Subcutaneous abdominal adipose tissue (tissue), 5 donors: ENCODE measurements around the gene NDRG2.
"Not testable (repeated sequence)": the region's sequence is repeated elsewhere in the genome, so short reads cannot be mapped to it uniquely, and the experiment has no call there.

Experiments used
- H3K27ac ChIP-seq: one replicate; pipeline ENCODE4 v1.7.0; 2013; ENCODE audit warnings: low read depth, mild to moderate bottlenecking, inconsistent platforms, low read length, moderate library complexity
- H3K27me3 ChIP-seq, 5 donors: one replicate each; pipeline ENCODE4 v1.7.0; 2013; ENCODE audit warnings: low read length in 5 of 5, inconsistent platforms in 1 of 5; ENCODE audit not compliant: control insufficient read depth in 5 of 5, insufficient read depth in 4 of 5
- H3K36me3 ChIP-seq, 5 donors: one replicate each; pipeline ENCODE4 v1.7.0; 2013; ENCODE audit warnings: low read length in 5 of 5; ENCODE audit not compliant: control insufficient read depth in 5 of 5, insufficient read depth in 5 of 5
- H3K4me1 ChIP-seq, 5 donors: one replicate each; pipeline ENCODE4 v1.7.0; 2013; ENCODE audit warnings: low read length in 5 of 5, mild to moderate bottlenecking in 3 of 5, moderate library complexity in 1 of 5; ENCODE audit not compliant: control insufficient read depth in 5 of 5, insufficient read depth in 5 of 5
- H3K4me3 ChIP-seq, 5 donors: one replicate each; pipeline ENCODE4 v1.7.0; 2013; ENCODE audit warnings: low read length in 5 of 5, low read depth in 1 of 5
- H3K9ac ChIP-seq, 5 donors: one replicate each; pipeline ENCODE4 v1.7.0; 2013; ENCODE audit warnings: low read length in 5 of 5, mild to moderate bottlenecking in 4 of 5, moderate library complexity in 3 of 5
- H3K9me3 ChIP-seq, 5 donors: one replicate each; pipeline ENCODE4 v1.7.0; 2013; ENCODE audit warnings: low read length in 5 of 5; ENCODE audit not compliant: control insufficient read depth in 5 of 5
- donor health status: healthy.
- donor health status: healthy.
- donor health status: healthy.
- donor health status: healthy.
- donor health status: healthy.

Gene NDRG2

DNA sequence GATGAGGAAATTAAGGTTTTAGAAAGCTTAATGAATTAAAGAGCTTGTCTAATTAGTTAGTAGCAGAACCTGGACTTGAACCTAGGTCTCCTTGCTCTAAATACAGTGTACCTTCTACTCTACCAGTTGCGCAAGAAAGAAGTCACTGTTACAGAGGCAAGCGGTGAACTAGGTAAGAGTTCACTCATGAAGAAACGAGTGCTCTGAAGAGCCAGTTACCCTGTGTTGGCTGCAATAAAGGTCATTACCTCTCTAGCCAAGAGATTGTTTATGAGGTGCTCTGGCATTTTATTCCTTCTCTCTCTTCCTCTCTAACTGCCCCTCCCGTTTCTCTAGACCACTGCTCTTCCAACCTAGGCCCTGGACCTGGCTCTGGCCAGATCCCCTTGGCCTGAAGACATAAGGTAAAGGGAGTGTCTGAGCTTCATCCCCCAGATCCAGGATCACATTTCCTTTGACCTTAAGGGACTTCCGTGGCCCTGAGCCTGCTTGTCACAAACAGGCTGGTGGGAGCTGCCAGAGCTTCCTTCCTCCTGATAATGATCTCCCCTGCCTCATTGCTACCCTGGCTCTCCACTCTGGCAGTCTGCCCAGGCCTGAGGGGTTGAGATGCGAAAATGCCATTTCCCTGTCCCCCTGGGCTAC lies 19.2 kb upstream of the NDRG2 start:
- no peaks in the 10 kb centered on the region for H3K36me3 ChIP-seq
- no peaks in the 10 kb centered on the region for H3K9me3 ChIP-seq
- peak overlapping the region; percentile 86 for H3K27ac ChIP-seq
- peaks cover 15 to 56% (median 49%) of the 10 kb centered on the region in 5 donors for H3K4me1 ChIP-seq
- H3K27me3 ChIP-seq: no peaks in the 10 kb centered on the region
- H3K9ac ChIP-seq: peak overlapping the region in 2 of 5 donors; percentile 6 to 27
- H3K4me3 ChIP-seq: no peak overlapping the region

DNA sequence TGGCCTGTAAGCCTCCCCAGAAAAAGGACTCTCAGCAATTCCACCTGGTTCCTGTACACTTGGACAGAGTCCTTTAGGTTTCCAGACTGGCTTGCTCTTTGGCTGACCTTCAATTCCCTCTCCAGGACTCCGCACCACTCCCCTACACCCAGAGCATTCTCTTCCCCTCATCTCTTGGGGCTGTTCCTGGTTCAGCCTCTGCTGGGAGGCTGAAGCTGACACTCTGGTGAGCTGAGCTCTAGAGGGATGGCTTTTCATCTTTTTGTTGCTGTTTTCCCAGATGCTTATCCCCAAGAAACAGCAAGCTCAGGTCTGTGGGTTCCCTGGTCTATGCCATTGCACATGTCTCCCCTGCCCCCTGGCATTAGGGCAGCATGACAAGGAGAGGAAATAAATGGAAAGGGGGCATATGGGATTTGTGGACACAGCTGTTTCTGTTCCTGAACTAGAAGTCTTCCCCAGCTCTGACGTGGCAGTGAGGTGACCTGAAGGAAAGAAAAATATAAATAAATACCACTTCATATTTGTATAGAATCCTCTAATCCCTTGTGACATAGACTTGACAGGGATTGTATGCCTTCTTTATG lies 18.6 kb upstream of the NDRG2 start:
- H3K9ac ChIP-seq: peak overlapping the region in 2 of 5 donors; percentile 27 to 34
- H3K36me3 ChIP-seq: no peaks in the 10 kb centered on the region
- no peaks in the 10 kb centered on the region for H3K27me3 ChIP-seq
- H3K4me3 ChIP-seq: peak overlapping the region in 1 of 5 donors; percentile 2
- peaks cover 15 to 58% (median 54%) of the 10 kb centered on the region in 5 donors for H3K4me1 ChIP-seq
- peak overlapping the region; percentile 86 for H3K27ac ChIP-seq
- no peaks in the 10 kb centered on the region for H3K9me3 ChIP-seq

DNA sequence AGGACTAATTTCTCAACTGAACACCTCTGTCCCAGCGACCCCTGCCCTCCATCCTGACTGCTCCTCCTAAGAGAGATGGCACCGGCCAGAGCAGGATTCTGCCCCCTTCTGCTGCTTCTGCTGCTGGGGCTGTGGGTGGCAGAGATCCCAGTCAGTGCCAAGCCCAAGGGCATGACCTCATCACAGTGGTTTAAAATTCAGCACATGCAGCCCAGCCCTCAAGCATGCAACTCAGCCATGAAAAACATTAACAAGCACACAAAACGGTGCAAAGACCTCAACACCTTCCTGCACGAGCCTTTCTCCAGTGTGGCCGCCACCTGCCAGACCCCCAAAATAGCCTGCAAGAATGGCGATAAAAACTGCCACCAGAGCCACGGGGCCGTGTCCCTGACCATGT lies 18.1 kb upstream of the NDRG2 start:
- Histone ChIP-seq H3K27me3 (no peaks in the 10 kb centered on the region), H3K36me3 (no peaks in the 10 kb centered on the region), H3K27ac (peak overlapping the region; percentile 86), H3K9ac (peak overlapping the region in 1 of 5 donors; percentile 9), H3K9me3 (no peaks in the 10 kb centered on the region), H3K4me3 (no peak overlapping the region), H3K4me1 (peaks cover 15 to 54% (median 53%) of the 10 kb centered on the region in 5 donors)

DNA sequence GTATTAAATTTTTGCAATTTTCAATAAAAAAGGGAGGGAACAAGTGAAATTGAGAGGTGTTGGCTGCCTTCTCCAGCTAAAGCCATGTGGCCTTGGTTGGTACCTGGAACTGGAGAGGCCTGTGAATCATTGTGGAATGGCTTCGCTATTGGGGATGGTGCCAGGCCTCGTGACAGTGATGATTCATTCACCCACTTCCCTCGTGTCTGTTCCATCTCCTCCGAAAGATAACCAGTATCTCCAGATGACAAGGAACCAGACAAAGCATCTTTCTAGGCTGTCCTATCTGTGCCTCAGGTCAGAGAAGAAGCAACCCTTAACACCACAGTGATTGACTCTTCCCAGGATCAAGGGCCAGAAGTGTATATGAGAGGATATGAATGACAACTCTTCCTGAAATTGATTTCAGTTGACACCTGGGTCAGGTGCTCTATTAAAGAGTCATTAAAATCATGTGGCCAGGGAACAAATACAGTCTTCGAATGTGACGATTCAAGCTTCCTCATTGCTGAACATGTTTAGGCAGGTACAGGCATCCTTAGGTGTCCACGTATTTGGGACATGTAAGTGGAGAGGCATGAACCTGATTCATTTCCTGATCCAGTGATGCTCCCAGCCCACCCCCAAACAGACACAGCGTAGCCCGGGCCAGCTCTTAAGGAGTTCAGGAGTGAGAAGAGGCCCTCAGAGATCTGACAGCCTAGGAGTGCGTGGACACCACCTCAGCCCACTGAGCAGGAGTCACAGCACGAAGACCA lies 17.0 kb upstream of the NDRG2 start, which contains the start of gene RNASE7:
RNASE7 (plus strand) TSS at position 687 of the 758 bp plus-strand sequence. CDS start 631 bp downstream, outside the sequence.
- Histone ChIP-seq H3K4me1 (peaks cover 13 to 53% (median 46%) of the 10 kb centered on the region in 5 donors), H3K9me3 (no peaks in the 10 kb centered on the region), H3K9ac (peak within 1 kb of the TSS in 2 of 5 donors; percentile 8 to 9), H3K4me3 (no peak within 1 kb of the TSS), H3K27ac (peak within 1 kb of the TSS; percentile 86), H3K27me3 (no peaks in the 10 kb centered on the region), H3K36me3 (no peaks in the 10 kb centered on the region)

DNA sequence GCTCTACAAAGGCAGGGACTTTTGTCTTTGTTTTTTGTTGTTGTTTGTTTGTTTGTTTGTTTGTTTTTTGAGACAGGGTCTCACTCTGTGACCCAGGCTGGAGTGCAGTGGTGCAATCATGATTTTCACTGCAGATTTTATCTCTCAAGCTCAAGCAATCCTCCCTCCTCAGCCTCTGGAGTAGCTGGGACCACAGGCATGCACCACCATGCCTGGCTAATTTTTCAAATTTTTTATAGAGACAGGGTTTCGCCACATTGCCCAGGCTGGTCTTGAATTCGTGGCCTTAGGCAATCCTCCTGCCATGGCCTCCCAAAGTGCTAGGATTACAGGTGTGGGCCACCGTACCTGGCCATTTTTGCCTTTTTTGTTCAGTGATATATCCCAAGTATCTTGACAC lies 16.1 kb upstream of the NDRG2 start:
- not testable (repeated sequence) for H3K9me3 ChIP-seq, H3K4me3 ChIP-seq

DNA sequence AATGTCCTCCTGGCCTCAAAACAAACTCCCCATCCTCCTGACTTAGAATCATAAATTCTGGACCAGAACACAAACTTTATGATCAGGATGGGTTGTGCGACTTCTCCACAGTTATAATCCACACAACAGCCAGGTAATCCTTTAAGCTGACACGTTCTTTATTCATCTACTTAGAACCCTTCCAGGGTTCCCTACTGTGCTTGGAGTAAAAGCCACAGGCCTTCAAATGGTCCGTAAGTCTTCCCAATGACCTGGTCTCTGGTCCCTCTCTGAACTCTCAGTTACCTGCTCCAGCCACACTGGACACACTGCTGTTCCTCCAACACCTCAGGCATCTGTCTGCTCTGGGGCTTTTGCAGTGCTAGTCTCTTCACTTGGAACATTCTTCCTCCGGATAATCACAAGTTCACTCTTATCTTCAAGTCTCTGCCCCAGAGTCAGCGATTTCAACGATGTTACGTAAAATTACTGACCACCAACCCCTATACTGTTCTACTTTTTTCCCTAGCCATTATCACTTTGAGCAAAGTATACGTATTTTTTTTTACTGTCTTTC lies 15.6 kb upstream of the NDRG2 start:
- Histone ChIP-seq H3K27ac (peak overlapping the region; percentile 55), H3K9me3 (no peaks in the 10 kb centered on the region), H3K4me3 (no peak overlapping the region), H3K27me3 (no peaks in the 10 kb centered on the region), H3K36me3 (no peaks in the 10 kb centered on the region), H3K4me1 (peaks cover 13 to 53% (median 46%) of the 10 kb centered on the region in 5 donors), H3K9ac (peak overlapping the region in 1 of 5 donors; percentile 38)

More for the DNA sequence above, 16.1 kb upstream of the NDRG2 start:
- Histone ChIP-seq H3K4me1 (peaks cover 13 to 53% (median 46%) of the 10 kb centered on the region in 5 donors), H3K9ac (peak overlapping the region in 1 of 5 donors; percentile 38), H3K27ac (peak overlapping the region; percentile 55)
- not testable (repeated sequence) for H3K27me3 ChIP-seq, H3K36me3 ChIP-seq

DNA sequence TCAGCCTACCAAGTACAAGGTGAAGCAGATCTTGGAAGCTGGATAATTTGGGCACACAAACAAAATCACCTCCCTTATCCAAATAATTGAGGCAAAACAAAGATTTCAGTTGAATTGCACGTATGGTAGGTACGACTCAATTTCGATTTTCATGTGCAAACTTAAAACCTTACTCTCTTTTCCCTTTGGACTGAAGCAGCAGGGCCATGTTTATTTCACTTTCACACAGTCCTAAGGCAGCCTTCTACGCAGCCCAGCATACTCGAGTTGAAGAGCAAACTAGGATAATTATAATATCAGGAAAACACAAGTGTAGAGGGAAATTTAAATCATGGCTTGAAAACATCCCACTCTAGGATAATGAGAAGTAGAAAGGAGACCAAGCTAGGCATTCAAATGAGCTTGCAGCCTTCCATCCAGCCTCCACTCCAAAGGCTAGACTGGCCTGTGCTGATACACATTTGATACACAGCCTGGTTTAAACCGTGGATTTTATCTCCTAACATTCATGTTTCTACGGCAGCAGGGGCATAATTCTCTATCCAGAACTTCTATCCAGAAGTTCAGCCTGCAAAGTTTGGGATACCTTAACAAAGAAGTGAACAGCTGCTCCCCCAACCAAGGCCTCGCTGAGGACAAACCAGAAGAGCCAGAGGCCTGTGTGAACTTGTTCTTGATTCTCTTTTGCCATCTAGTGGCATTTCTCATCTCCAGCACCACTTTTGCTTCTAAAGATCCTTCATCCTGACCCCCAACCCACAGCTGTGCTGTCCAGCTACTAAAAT lies 14.9 kb upstream of the NDRG2 start:
- H3K27me3 ChIP-seq: no peaks in the 10 kb centered on the region
- peaks cover 13 to 48% (median 42%) of the 10 kb centered on the region in 5 donors for H3K4me1 ChIP-seq
- H3K9me3 ChIP-seq: no peaks in the 10 kb centered on the region
- no peaks in the 10 kb centered on the region for H3K36me3 ChIP-seq
- peak overlapping the region in 3 of 5 donors; percentile 9 to 40 (median 24) for H3K9ac ChIP-seq
- no peak overlapping the region for H3K4me3 ChIP-seq
- peak overlapping the region; percentile 55 for H3K27ac ChIP-seq

DNA sequence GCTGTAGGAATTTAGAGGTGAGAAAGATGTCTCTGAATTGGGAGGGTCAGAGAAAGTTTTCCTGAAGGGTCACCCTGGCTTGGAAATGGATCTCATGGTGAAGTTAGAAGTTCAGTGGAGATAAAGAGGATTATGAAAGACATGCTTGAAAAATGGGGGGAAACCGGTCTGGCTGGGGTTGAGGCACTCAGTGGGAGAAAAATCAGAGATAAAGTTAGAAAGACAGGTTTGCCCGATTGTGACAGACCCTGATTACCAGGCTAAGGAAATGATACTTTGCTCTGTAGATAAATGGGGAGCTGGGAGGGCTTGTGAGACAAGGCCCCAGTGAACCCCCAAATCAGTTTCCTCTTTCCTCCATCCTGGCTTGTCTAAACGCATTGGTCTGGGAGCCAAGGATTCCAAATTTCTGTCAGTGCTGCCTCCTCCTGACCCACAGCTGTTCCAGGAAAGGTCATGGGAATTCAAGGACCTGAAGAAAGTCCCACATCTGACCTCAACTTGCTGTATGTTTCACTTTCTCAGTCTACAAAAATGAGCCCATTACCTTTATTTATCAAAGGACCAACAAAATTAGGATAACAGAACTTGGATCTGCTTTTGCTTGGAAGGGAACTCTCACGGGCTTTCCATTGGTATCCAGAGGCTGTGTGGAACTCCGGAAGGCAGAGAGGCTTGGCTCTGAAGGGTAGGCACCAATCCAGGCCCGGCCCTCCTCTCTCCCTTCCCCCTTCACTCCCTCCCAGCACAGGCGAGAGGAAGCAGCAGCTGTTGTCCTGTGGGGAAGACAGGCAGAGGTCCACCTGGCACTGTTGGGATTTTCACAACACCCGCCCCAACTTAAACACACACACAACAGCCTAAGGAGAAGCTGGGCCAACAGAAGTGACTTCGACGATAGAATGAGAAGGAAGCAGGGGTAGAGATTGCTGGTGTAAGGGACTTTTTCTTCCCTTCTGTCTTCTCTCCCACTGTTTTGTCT lies 13.9 kb upstream of the NDRG2 start:
- Histone ChIP-seq H3K9me3 (no peaks in the 10 kb centered on the region), H3K9ac (peak overlapping the region in 4 of 5 donors; percentile 9 to 58 (median 37)), H3K36me3 (no peaks in the 10 kb centered on the region), H3K4me1 (peaks cover 12 to 37% (median 32%) of the 10 kb centered on the region in 5 donors), H3K27me3 (no peaks in the 10 kb centered on the region), H3K4me3 (peak overlapping the region in 1 of 5 donors; percentile 31), H3K27ac (peak overlapping the region; percentile 55)
